ENCODE measurements around the gene COL26A1.
"Not testable (repeated sequence)": the region's sequence is repeated elsewhere in the genome, so short reads cannot be mapped to it uniquely, and the experiment has no call there.

Gene COL26A1

GRCh38 chr7:101402835-101403234 lies 40.2 kb downstream of the COL26A1 start:
- DNase-seq = no peak

- no peak for DNase-seq
These were observed 42.9 kb downstream of the COL26A1 start for GRCh38 chr7:101405474-101406067.

GRCh38 chr7:101410743-101411507 lies 48.2 kb downstream of the COL26A1 start:
- DNase-seq = peak; percentile 13

GRCh38 chr7:101411508-101411874 lies 48.8 kb downstream of the COL26A1 start:
- peak; percentile 52 for DNase-seq

- no peak for DNase-seq
These were observed 50.3 kb downstream of the COL26A1 start for GRCh38 chr7:101412976-101413375.

GRCh38 chr7:101418694-101419093 lies 56.0 kb downstream of the COL26A1 start:
- DNase-seq = no peak

- no peak for DNase-seq
These were observed 57.2 kb downstream of the COL26A1 start for GRCh38 chr7:101419831-101420230.

GRCh38 chr7:101420436-101420835 lies 57.8 kb downstream of the COL26A1 start:
- DNase-seq = no peak

GRCh38 chr7:101422356-101423195 lies 59.9 kb downstream of the COL26A1 start:
- no peak for DNase-seq

GRCh38 chr7:101426303-101427011 lies 63.8 kb downstream of the COL26A1 start:
- no peak for DNase-seq

GRCh38 chr7:101428093-101428866 lies 65.6 kb downstream of the COL26A1 start:
- no peak for DNase-seq

GRCh38 chr7:101432316-101432715 lies 69.6 kb downstream of the COL26A1 start:
- no peak for DNase-seq

- DNase-seq = no peak
These were observed 71.0 kb downstream of the COL26A1 start for GRCh38 chr7:101433688-101434087.

- not testable (repeated sequence) for DNase-seq
These were observed 71.5 kb downstream of the COL26A1 start for GRCh38 chr7:101434155-101434554.

- no peak for DNase-seq
These were observed 73.0 kb downstream of the COL26A1 start for GRCh38 chr7:101435461-101436220.

- no peak for DNase-seq
These were observed 73.6 kb downstream of the COL26A1 start for GRCh38 chr7:101436221-101436735.

GRCh38 chr7:101436857-101437576 lies 74.3 kb downstream of the COL26A1 start:
- no peak for DNase-seq

- no peak for DNase-seq
These were observed 79.2 kb downstream of the COL26A1 start for GRCh38 chr7:101441890-101442289.

GRCh38 chr7:101442426-101443070 lies 79.9 kb downstream of the COL26A1 start:
- DNase-seq = no peak

- DNase-seq = no peak
These were observed 87.4 kb downstream of the COL26A1 start for GRCh38 chr7:101450064-101450463.

Measured in inflammatory macrophage treated with lipopolysaccharide for 4 hours (primary cell).